Measurements from ENCODE around the gene AK2. TPM values are rescaled to one million over a fixed set of nuclear protein-coding genes. Genes with fewer than 3 reads are reported as not detected.

Gene AK2
- total RNA-seq, 1 donor from 2014 or later = 74.6 TPM

GRCh38 chr1:33039840-33040239 lies 3.2 kb upstream of the AK2 start:
- no peak for DNase-seq (ENCODE audit: low spot score)
- Mint-ChIP-seq H3K4me3 (ENCODE audit: unreplicated experiment) (no peak overlapping the region), H3K36me3 (ENCODE audit: low read depth, unreplicated experiment) (no peaks in the 10 kb centered on the region), H3K27ac (ENCODE audit: unreplicated experiment) (no peak overlapping the region), H3K27me3 (ENCODE audit: unreplicated experiment) (peaks cover 5% of the 10 kb centered on the region), H3K4me1 (ENCODE audit: unreplicated experiment) (peaks cover 11% of the 10 kb centered on the region), H3K9me3 (ENCODE audit: unreplicated experiment) (no peaks in the 10 kb centered on the region)
- TF ChIP-seq CTCF (IDR thresholded peaks at IDR 0.05; ENCODE audit: unreplicated experiment) = no peak

GRCh38 chr1:33036051-33036525 lies 595 bp downstream of the AK2 start:
- DNase-seq (ENCODE audit: low spot score) = no peak
- Mint-ChIP-seq H3K27ac (ENCODE audit: unreplicated experiment) (peak overlapping the region; percentile 8), H3K9me3 (ENCODE audit: unreplicated experiment) (no peaks in the 10 kb centered on the region), H3K4me3 (ENCODE audit: unreplicated experiment) (peak overlapping the region; percentile 96), H3K27me3 (ENCODE audit: unreplicated experiment) (peaks cover 5% of the 10 kb centered on the region), H3K4me1 (ENCODE audit: unreplicated experiment) (peaks cover 11% of the 10 kb centered on the region), H3K36me3 (ENCODE audit: low read depth, unreplicated experiment) (no peaks in the 10 kb centered on the region)
- no peak for TF ChIP-seq CTCF (IDR thresholded peaks at IDR 0.05; ENCODE audit: unreplicated experiment)

- Mint-ChIP-seq H3K27me3 (ENCODE audit: unreplicated experiment) (peaks cover 5% of the 10 kb centered on the region), H3K36me3 (ENCODE audit: low read depth, unreplicated experiment) (no peaks in the 10 kb centered on the region), H3K27ac (ENCODE audit: unreplicated experiment) (no peak overlapping the region), H3K4me3 (ENCODE audit: unreplicated experiment) (no peak overlapping the region), H3K4me1 (ENCODE audit: unreplicated experiment) (peaks cover 10% of the 10 kb centered on the region), H3K9me3 (ENCODE audit: unreplicated experiment) (no peaks in the 10 kb centered on the region)
- no peak for DNase-seq (ENCODE audit: low spot score)
- TF ChIP-seq CTCF (IDR thresholded peaks at IDR 0.05; ENCODE audit: unreplicated experiment) = no peak
Measured at GRCh38 chr1:33032126-33032869, 4.4 kb downstream of the AK2 start.

- no peaks in the 10 kb centered on the region for H3K9me3 Mint-ChIP-seq (ENCODE audit: unreplicated experiment)
- peaks cover 10% of the 10 kb centered on the region for H3K4me1 Mint-ChIP-seq (ENCODE audit: unreplicated experiment)
- peaks cover 3% of the 10 kb centered on the region for H3K27me3 Mint-ChIP-seq (ENCODE audit: unreplicated experiment)
- H3K36me3 Mint-ChIP-seq (ENCODE audit: low read depth, unreplicated experiment) = no peaks in the 10 kb centered on the region
- DNase-seq (ENCODE audit: low spot score) = no peak
- H3K4me3 Mint-ChIP-seq (ENCODE audit: unreplicated experiment) = no peak overlapping the region
- TF ChIP-seq CTCF (IDR thresholded peaks at IDR 0.05; ENCODE audit: unreplicated experiment) = no peak
- H3K27ac Mint-ChIP-seq (ENCODE audit: unreplicated experiment) = no peak overlapping the region
Measured at GRCh38 chr1:33031506-33031905, 5.2 kb downstream of the AK2 start.

GRCh38 chr1:33030575-33030974 lies 6.1 kb downstream of the AK2 start:
- no peak for DNase-seq (ENCODE audit: low spot score)
- no peak for TF ChIP-seq CTCF (IDR thresholded peaks at IDR 0.05; ENCODE audit: unreplicated experiment)
- Mint-ChIP-seq H3K4me3 (ENCODE audit: unreplicated experiment) (no peak overlapping the region), H3K4me1 (ENCODE audit: unreplicated experiment) (peaks cover 5% of the 10 kb centered on the region), H3K27me3 (ENCODE audit: unreplicated experiment) (no peaks in the 10 kb centered on the region), H3K9me3 (ENCODE audit: unreplicated experiment) (no peaks in the 10 kb centered on the region), H3K36me3 (ENCODE audit: low read depth, unreplicated experiment) (no peaks in the 10 kb centered on the region), H3K27ac (ENCODE audit: unreplicated experiment) (no peak overlapping the region)

Measured in endothelial cell (in vitro differentiated cells).